NCI-H82 (cell line): ENCODE results near the gene RNF128.

Experiments
- DNase-seq: peaks from one replicate; lab custom pipeline; 2025; lab: John Stamatoyannopoulos, UW

The RNF128 gene

GRCh38 chrX:106726485-106727437 is at the start of gene RNF128:
TSS of gene RNF128 (plus strand) at chrX:106726701. CDS start at chrX:106726914, 213 bp downstream.
- peak; percentile 64 for DNase-seq

- DNase-seq: no peak
These were observed 45.8 kb upstream of the RNF128 start for GRCh38 chrX:106680716-106681115.

- no peak for DNase-seq
These were observed 42.3 kb upstream of the RNF128 start for GRCh38 chrX:106684207-106684606.

GRCh38 chrX:106692425-106693065 is 34.0 kb upstream of the RNF128 start:
- DNase-seq: no peak

- no peak for DNase-seq
These were observed 30.0 kb upstream of the RNF128 start for GRCh38 chrX:106696502-106696901.

GRCh38 chrX:106698693-106699092 is 27.8 kb upstream of the RNF128 start:
- no peak for DNase-seq

- DNase-seq: no peak
These were observed 23.9 kb upstream of the RNF128 start for GRCh38 chrX:106702636-106703035.

- no peak for DNase-seq
These were observed 20.0 kb upstream of the RNF128 start for GRCh38 chrX:106706466-106706865.

- no peak for DNase-seq
These were observed 18.6 kb upstream of the RNF128 start for GRCh38 chrX:106707771-106708454.

GRCh38 chrX:106710771-106711170 is 15.7 kb upstream of the RNF128 start:
- DNase-seq: no peak

- DNase-seq: no peak
These were observed 15.1 kb upstream of the RNF128 start for GRCh38 chrX:106711375-106711774.

GRCh38 chrX:106716004-106716403 is 10.5 kb upstream of the RNF128 start:
- DNase-seq: no peak

- no peak for DNase-seq
These were observed 10.0 kb upstream of the RNF128 start for GRCh38 chrX:106716463-106716862.

- DNase-seq: no peak
These were observed 7.8 kb upstream of the RNF128 start for GRCh38 chrX:106718709-106719108.

- DNase-seq: no peak
These were observed 570 bp upstream of the RNF128 start for GRCh38 chrX:106725931-106726330.

- peak; percentile 39 for DNase-seq
These were observed 1.8 kb downstream of the RNF128 start for GRCh38 chrX:106728337-106728736.

GRCh38 chrX:106730401-106730800 is 3.9 kb downstream of the RNF128 start:
- DNase-seq: no peak

GRCh38 chrX:106731590-106731989 is 5.1 kb downstream of the RNF128 start:
- DNase-seq: no peak

- DNase-seq: no peak
These were observed 8.3 kb downstream of the RNF128 start for GRCh38 chrX:106734827-106735226.

GRCh38 chrX:106740193-106740780 is 13.8 kb downstream of the RNF128 start:
- no peak for DNase-seq

GRCh38 chrX:106742193-106742592 is 15.7 kb downstream of the RNF128 start:
- no peak for DNase-seq

GRCh38 chrX:106742805-106743204 is 16.3 kb downstream of the RNF128 start:
- DNase-seq: no peak
